ENCODE measurements around the gene EXTL1.

DNA sequence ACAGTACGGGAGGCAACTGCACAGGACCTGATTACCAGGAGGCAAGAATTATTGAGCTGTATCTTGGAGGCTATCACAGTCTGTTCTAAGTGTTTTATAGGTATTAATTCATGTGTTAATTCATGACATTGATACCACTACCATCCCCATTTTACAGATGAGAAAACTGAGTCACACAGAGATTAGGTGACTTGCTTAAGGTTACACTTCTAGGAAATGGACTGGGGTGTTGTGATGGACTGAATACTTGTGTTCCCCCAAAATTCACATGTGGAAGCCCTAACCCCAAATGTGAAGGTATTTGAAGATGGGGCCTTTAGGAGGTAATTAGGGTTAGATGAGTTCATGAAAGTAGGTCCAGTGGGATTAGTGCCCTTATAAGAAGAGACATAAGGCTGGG lies 55.9 kb downstream of the EXTL1 start:
- TF ChIP-seq, protein P1, sequence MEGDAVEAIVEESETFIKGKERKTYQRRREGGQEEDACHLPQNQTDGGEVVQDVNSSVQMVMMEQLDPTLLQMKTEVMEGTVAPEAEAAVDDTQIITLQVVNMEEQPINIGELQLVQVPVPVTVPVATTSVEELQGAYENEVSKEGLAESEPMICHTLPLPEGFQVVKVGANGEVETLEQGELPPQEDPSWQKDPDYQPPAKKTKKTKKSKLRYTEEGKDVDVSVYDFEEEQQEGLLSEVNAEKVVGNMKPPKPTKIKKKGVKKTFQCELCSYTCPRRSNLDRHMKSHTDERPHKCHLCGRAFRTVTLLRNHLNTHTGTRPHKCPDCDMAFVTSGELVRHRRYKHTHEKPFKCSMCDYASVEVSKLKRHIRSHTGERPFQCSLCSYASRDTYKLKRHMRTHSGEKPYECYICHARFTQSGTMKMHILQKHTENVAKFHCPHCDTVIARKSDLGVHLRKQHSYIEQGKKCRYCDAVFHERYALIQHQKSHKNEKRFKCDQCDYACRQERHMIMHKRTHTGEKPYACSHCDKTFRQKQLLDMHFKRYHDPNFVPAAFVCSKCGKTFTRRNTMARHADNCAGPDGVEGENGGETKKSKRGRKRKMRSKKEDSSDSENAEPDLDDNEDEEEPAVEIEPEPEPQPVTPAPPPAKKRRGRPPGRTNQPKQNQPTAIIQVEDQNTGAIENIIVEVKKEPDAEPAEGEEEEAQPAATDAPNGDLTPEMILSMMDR (IDR thresholded peaks at IDR 0.05; ENCODE audit: extremely low read depth in 1 of 2, insufficient read depth in 1 of 2, low read depth in 1 of 2, low read length in 2 of 2), result no peak
- TF ChIP-seq JUN (IDR thresholded peaks at IDR 0.05; ENCODE audit: borderline replicate concordance, insufficient read depth, insufficient read length, low read depth), result no peak
- TF ChIP-seq FOS (IDR thresholded peaks at IDR 0.05; ENCODE audit: borderline replicate concordance, insufficient read depth, low read length), result no peak
- TF ChIP-seq POLR2A (IDR thresholded peaks at IDR 0.05; ENCODE audit: low read depth, low read length), result no peak
- TF ChIP-seq MAX (IDR thresholded peaks at IDR 0.05; ENCODE audit: insufficient read depth, insufficient read length), result no peak
- TF ChIP-seq MYC (IDR thresholded peaks at IDR 0.05; ENCODE audit: low read depth, low read length), result no peak
- TF ChIP-seq POLR2AphosphoS5 (IDR thresholded peaks at IDR 0.05; ENCODE audit: insufficient read depth, low read depth, low read length), result no peak
- TF ChIP-seq EZH2 (IDR thresholded peaks at IDR 0.05; ENCODE audit: borderline replicate concordance, low read depth, low read length, severe bottlenecking), result no peak
